RWPE2 (cell line): ENCODE results near the gene GNAQ.

Source experiments
- ATAC-seq: fragments of 200-7000 bp; cut with Tn5 transposase; 3 replicates; pipeline ENCODE4 v1.9.1; 2021; ENCODE audit warnings: low read depth
- DNase-seq: peaks from one replicate; pipeline ENCODE4 v3.0.0-alpha.2; 2020; ENCODE audit warnings: low spot score
- H3K27ac ChIP-seq: fragments of 450-650 bp; 2 replicates; pipeline ENCODE4 v1.5.1; 2017; ENCODE audit warnings: mild to moderate bottlenecking; ENCODE audit not compliant: poor library complexity, severe bottlenecking
- H3K27me3 ChIP-seq: fragments of 250-450 bp; sonication (Bioruptor Pico); 2 replicates; pipeline ENCODE4 v1.5.1; 2021; ENCODE audit warnings: mild to moderate bottlenecking, moderate library complexity; ENCODE audit not compliant: insufficient read depth, poor library complexity, severe bottlenecking
- H3K36me3 ChIP-seq: fragments of 250-450 bp; sonication (Bioruptor Pico); 2 replicates; pipeline ENCODE4 v1.5.1; 2020; ENCODE audit warnings: low read depth, mild to moderate bottlenecking, moderate library complexity
- H3K4me1 ChIP-seq: fragments of 250-450 bp; sonication (Bioruptor Pico); 2 replicates; pipeline ENCODE4 v1.5.1; 2021; ENCODE audit warnings: mild to moderate bottlenecking, moderate library complexity; ENCODE audit not compliant: insufficient read depth, poor library complexity, severe bottlenecking
- H3K4me3 ChIP-seq: fragments of 250-450 bp; sonication (Bioruptor Pico); 2 replicates; pipeline ENCODE4 v1.5.1; 2021; ENCODE audit warnings: mild to moderate bottlenecking, moderate library complexity; ENCODE audit not compliant: severe bottlenecking
- H3K9me3 ChIP-seq: fragments of 250-450 bp; sonication (Bioruptor Pico); 2 replicates; pipeline ENCODE4 v1.5.1; 2021; ENCODE audit warnings: mild to moderate bottlenecking, moderate library complexity; ENCODE audit not compliant: severe bottlenecking
- CTCF ChIP-seq: fragments of 450-650 bp; IDR thresholded peaks from one replicate; pipeline ENCODE4 v1.5.1; 2017; ENCODE audit warnings: mild to moderate bottlenecking, moderate library complexity; ENCODE audit not compliant: poor library complexity, severe bottlenecking

GNAQ gene

GRCh38 chr9:78000221-78000620, 31.4 kb downstream of the GNAQ start:
- no peak overlapping the region for H3K4me3 ChIP-seq
- no peak for ATAC-seq
- TF ChIP-seq CTCF: no peak
- H3K27ac ChIP-seq: no peak overlapping the region
- H3K4me1 ChIP-seq: peaks cover 28% of the 10 kb centered on the region
- no peaks in the 10 kb centered on the region for H3K27me3 ChIP-seq
- H3K36me3 ChIP-seq: no peaks in the 10 kb centered on the region; the same call in 1 of the 2 replicates
- no peak for DNase-seq
- no peaks in the 10 kb centered on the region for H3K9me3 ChIP-seq

GRCh38 chr9:77999231-77999631, 32.4 kb downstream of the GNAQ start:
- no peaks in the 10 kb centered on the region for H3K27me3 ChIP-seq
- no peak for DNase-seq
- H3K36me3 ChIP-seq: no peaks in the 10 kb centered on the region
- H3K27ac ChIP-seq: no peak overlapping the region
- no peak for ATAC-seq
- no peak overlapping the region for H3K4me3 ChIP-seq
- H3K4me1 ChIP-seq: peaks cover 28% of the 10 kb centered on the region
- TF ChIP-seq CTCF: no peak
- no peaks in the 10 kb centered on the region for H3K9me3 ChIP-seq

- TF ChIP-seq CTCF: no peak
- H3K4me3 ChIP-seq: no peak overlapping the region
- DNase-seq (no peak), ATAC-seq (no peak)
- H3K27ac ChIP-seq: no peak overlapping the region
- peaks cover 22% of the 10 kb centered on the region for H3K4me1 ChIP-seq
- no peaks in the 10 kb centered on the region for H3K9me3 ChIP-seq
- H3K27me3 ChIP-seq: no peaks in the 10 kb centered on the region
- H3K36me3 ChIP-seq: no peaks in the 10 kb centered on the region
Measured at GRCh38 chr9:77997611-77998284, 33.9 kb downstream of the GNAQ start.

GRCh38 chr9:77996696-77997095, 34.9 kb downstream of the GNAQ start:
- ATAC-seq (no peak), DNase-seq (no peak)
- TF ChIP-seq CTCF: no peak
- no peak overlapping the region for H3K27ac ChIP-seq
- H3K36me3 ChIP-seq: no peaks in the 10 kb centered on the region
- peaks cover 12% of the 10 kb centered on the region for H3K4me1 ChIP-seq
- H3K4me3 ChIP-seq: no peak overlapping the region
- no peaks in the 10 kb centered on the region for H3K9me3 ChIP-seq
- H3K27me3 ChIP-seq: no peaks in the 10 kb centered on the region

- no peaks in the 10 kb centered on the region for H3K27me3 ChIP-seq
- DNase-seq (no peak), ATAC-seq (no peak)
- TF ChIP-seq CTCF: no peak
- no peaks in the 10 kb centered on the region for H3K9me3 ChIP-seq
- H3K27ac ChIP-seq: no peak overlapping the region
- no peaks in the 10 kb centered on the region for H3K4me1 ChIP-seq
- H3K4me3 ChIP-seq: no peak overlapping the region
- no peaks in the 10 kb centered on the region for H3K36me3 ChIP-seq
Measured at GRCh38 chr9:77991191-77991590, 40.4 kb downstream of the GNAQ start.
